HG02870 (cell line): Measurements from ENCODE around the gene TRAK1.

Experiments
- ATAC-seq: cut with Tn5 transposase; IDR thresholded peaks from one replicate; pipeline ENCODE4 v1.9.1; 2021; ENCODE audit warnings: mild to moderate bottlenecking, moderate library complexity; ENCODE audit not compliant: unreplicated experiment

TRAK1 gene

GRCh38 chr3:42149532-42149931 lies 58.4 kb downstream of the TRAK1 start:
- ATAC-seq = no peak

GRCh38 chr3:42149975-42150374 lies 58.8 kb downstream of the TRAK1 start:
- no peak for ATAC-seq

GRCh38 chr3:42151596-42152168 lies 60.5 kb downstream of the TRAK1 start:
- ATAC-seq = no peak

DNA sequence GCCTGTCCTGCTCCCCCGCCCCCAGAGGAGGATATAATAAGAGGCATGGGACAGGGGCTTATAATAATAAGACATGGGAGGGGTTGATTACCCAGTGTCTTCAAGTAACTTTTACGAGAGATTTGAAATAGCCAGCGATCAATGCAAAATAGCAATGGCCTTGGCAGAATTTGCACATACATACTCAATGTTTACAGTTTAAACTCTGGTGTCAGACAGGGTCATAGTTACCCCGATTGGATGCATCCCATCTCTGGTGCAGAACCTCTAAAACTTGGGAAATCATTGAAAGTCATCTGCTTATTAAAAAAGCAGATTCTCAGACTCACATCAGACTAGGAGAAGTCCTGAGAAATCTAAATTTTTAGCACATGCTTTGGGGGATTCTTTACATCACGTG lies 61.0 kb downstream of the TRAK1 start:
- ATAC-seq = no peak

GRCh38 chr3:42153039-42153438 lies 61.9 kb downstream of the TRAK1 start:
- ATAC-seq = no peak

DNA sequence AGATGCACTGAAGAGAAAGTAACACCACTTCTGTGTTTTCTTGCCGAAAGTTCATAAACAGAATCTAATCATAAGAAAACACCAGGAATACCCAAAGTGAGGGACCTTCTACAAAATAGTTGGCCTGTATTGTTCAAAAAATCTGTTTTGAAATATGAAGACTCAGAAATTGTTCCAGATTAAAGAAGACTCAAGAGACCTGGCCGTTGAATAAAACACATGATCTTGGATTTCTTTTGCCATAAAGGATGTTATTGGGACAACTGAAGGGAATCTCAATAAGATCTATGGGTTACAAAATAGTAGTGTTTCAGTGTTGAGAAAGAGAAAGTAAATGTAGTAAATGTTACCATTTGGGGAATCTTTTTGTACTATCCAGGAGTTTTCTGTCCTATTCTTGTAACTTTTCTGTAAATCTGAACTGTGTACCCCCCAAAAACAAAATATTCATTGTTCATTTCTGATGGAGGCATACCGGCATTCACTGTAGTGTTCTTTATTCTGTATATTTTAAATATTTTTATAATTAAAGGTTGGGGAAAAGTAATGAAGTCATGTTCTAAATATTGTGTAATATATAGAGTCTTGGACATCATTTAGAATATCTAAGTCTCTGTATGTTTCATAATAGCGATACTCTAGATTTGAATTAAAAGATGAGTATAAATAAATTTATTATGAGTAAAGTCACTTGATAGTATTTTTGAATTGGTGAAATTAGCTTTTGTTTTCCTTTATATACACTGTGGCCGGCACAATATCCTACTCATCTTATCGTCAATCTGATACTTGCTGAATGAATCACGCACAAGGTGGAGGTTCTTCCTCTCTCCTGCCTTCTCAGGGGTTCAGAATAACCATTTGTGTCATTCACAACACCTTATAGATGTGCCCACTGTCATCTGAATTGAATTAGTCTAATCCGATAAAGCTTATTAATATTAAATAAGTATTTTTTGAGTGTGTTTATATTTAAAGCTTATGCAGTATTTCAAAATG lies 66.7 kb downstream of the TRAK1 start:
- no peak for ATAC-seq

DNA sequence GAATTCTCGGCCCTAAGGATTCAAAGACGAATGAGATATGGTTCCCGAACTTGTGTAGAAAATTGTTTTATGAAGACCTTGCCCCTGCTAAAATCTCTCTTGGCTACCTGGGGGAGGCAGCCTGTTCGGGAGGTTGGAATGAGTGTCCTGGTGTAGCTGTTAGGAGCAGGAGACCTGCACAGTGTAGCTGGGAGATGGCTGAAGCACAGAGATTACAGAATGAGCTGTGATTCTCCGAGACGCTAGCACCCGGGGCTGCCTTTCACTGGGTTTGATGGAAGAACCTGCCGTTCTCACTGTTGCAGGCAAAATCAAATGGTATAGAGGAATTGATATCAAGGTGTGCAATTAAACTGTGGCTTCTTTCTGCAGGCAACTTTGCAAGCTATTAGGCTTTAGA lies 68.0 kb downstream of the TRAK1 start:
- ATAC-seq = no peak

- no peak for ATAC-seq
These were observed 68.7 kb downstream of the TRAK1 start for GRCh38 chr3:42159706-42160472.

GRCh38 chr3:42161050-42161935 lies 70.1 kb downstream of the TRAK1 start:
- ATAC-seq = no peak

GRCh38 chr3:42162462-42162861 lies 71.3 kb downstream of the TRAK1 start:
- ATAC-seq = no peak

DNA sequence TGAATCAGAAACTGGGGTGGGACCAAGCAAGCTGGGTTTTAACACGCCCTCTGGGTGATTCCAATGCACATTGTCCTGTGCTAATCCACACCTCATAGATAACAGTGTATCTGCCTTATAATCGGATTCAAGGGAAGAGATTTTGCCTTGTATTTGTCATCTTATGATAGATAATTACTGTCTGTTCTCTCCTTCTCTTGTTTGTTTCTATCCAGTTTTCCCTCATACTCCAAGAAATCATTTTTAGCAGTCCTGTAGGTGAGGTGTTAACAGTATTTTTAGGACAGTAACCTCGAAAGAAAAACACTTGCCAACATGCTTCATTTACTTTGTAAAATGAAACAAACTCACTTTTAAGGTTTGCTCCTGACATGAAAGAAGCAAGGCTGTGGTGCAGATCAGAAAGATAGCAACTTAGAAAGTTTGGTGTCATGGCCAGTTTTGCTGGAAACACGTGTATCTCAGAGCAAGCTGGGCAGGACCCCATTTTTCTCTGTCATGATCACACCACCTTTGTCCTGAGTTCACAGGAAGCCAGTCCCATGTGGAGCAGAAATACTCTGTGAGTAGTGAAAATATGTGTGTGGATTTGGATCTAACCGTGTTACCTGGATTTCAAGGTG lies 72.6 kb downstream of the TRAK1 start:
- ATAC-seq = no peak

DNA sequence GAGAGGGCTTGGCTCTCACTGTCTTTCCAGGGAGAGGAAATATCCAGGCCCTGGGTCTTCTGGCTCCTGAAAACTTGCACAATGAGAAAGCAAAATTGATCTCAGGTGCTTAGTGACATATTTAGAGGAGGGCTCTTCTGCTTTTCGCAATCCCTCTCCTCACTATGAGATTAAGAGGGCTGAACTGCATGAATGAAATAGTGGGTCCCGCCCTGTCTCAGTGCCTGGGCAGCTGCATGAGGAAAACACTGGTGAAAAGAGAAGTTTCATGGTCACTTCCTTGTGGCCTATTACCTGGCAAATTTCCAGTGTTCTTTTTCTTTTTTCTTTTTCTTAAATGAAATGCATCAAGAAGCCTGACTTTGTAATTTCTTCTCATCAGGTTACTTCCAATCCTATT lies 73.5 kb downstream of the TRAK1 start:
- ATAC-seq = no peak

- ATAC-seq = no peak
These were observed 74.1 kb downstream of the TRAK1 start for GRCh38 chr3:42165211-42165610.

DNA sequence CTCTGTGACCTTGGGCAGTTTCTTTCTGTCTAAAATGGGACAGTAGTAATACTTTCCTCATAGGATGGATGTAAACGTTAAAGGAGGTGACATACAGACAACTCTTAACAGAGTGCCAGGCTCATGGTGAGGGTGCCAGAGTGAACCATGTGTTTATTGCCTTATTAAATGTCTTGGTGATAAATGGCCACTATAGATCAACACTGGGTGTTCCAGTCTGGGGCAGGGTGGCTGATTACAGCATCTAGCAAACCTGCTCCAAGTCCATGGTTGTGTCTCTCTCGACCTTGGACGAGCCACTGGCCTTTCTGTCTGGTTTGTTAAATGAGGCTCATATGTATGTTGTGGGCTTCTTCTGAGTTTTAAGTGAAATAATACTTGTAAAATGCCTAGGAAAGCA lies 75.1 kb downstream of the TRAK1 start:
- no peak for ATAC-seq

DNA sequence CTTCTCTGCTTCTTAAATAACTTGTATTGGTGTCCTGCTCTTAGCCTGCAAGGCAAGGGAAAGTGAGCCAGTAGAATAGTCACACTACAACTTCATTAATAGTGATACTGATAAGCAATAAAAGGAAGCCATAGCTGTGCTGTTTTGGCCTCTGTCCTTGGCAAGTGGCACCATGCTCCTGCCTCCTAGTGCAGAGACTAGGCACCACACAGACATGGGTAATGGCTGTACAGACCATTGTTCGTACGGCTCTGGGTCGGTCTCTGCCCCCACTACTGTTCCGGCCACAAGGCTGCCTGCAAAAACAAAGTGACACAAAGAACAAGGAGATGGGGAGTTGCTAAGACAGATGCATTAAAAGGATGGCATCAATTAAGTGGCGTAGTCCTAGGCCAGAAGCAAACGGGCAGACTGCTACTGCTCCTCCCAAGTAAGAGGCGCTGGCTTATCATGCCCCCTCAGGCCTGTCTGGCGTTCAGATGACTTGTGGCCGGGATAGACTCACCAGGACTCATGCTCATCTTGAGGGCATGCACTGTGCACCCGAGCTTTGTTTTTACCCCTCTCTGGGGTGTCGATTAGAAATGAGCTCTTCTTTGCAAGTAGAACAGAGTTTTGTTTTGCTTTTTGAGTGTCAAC lies 75.6 kb downstream of the TRAK1 start:
- no peak for ATAC-seq

DNA sequence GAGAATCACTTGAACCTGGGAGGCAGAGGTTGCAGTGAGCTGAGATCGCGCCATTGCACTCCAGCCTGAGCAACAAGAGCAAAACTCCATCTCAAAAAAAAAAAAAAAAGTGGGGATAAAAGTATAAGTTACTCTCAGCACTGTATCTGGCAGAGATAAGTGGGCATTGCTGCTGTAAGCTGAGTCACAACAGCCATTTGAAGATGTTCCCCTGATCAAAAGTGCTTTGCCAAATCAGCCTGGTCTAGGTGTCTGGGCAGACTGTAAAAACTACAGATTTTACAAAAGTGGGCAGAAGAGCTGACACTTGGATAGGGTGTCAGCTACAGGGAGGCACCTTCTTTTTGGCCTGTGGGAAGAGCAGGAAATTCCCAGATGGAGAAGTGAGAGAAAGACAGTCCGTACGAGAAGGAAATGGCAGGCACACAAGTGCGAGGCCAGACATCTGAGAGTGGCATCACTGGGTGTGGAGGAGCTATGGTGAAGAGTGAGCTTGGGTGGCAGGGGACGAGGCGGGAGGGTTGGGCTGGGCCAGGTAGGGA lies 78.5 kb downstream of the TRAK1 start:
- no peak for ATAC-seq

DNA sequence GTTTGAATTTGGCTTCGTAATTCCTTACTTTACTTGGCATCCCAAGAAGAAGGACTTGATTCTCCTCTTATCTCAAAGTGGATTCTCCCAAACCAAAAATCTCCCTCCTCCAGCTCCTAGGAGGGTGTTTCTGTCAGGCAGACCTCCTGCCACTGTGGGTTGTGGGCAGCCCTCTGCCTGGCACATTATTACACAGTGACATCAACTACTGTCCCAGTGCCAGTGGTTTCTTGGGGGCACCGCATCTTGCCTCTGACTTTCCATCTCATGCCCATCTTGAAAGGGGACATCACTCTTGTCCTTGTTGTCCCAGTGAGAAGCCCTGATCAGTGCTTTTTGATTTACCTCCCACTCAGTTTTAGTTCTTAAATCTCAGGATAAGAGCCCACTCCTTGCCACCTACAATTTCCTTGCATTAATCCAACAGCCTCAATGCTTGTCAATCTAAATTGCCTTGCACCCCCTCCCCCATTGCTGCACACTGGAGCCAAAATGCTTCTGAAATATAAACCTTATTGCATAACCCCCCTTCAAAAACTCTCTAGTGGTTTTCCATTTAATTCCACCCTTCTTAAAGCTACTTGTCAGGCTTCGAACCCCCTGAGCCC lies 81.0 kb downstream of the TRAK1 start:
- ATAC-seq = no peak

DNA sequence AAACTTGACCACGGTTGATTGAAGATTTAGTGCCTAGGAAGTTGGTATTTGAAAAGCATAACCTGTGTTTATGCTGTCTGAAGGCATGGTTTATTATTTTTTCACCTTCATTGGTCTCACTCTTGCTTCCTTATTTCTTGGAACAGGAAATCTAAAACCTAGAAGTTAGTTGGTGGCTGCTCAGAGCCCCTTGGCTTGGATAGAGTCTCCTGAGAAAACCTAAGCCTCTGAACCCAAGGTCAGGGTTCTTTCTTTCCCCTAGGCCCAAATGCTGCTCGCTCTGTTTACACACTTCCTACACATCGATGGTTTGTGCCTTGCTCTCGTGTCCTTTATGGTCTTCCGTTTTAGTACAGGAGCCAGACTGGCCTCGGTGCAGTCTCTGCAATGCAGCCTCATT lies 82.2 kb downstream of the TRAK1 start:
- no peak for ATAC-seq
